HG03558 (cell line): Measurements from ENCODE around the gene SECISBP2.

ENCODE experiments used
- ATAC-seq: cut with Tn5 transposase; IDR thresholded peaks from one replicate; pipeline ENCODE4 v1.9.1; 2021; ENCODE audit warnings: moderate number of reproducible peaks; ENCODE audit not compliant: unreplicated experiment; ENCODE audit errors: extremely low read depth

The SECISBP2 gene

GRCh38 chr9:89346696-89347095 is 28.4 kb downstream of the SECISBP2 start:
- no peak for ATAC-seq

- no peak for ATAC-seq
Measured at GRCh38 chr9:89347651-89348050, 29.4 kb downstream of the SECISBP2 start.

GRCh38 chr9:89349607-89350006 is 31.3 kb downstream of the SECISBP2 start:
- ATAC-seq, result no peak

- no peak for ATAC-seq
Measured at GRCh38 chr9:89350988-89351557, 32.8 kb downstream of the SECISBP2 start.

GRCh38 chr9:89351584-89352300 is 33.4 kb downstream of the SECISBP2 start:
- ATAC-seq, result no peak

- ATAC-seq, result no peak
Measured at GRCh38 chr9:89352451-89352850, 34.2 kb downstream of the SECISBP2 start.

- no peak for ATAC-seq
Measured at GRCh38 chr9:89352874-89353649, 34.8 kb downstream of the SECISBP2 start.

- ATAC-seq, result no peak
Measured at GRCh38 chr9:89353989-89354388, 35.7 kb downstream of the SECISBP2 start.

- ATAC-seq, result no peak
Measured at GRCh38 chr9:89354471-89354870, 36.2 kb downstream of the SECISBP2 start.

GRCh38 chr9:89356782-89357181 is 38.5 kb downstream of the SECISBP2 start:
- ATAC-seq, result no peak

- ATAC-seq, result no peak
Measured at GRCh38 chr9:89357331-89358197, 39.3 kb downstream of the SECISBP2 start.

- no peak for ATAC-seq
Measured at GRCh38 chr9:89358376-89358916, 40.1 kb downstream of the SECISBP2 start.

- ATAC-seq, result no peak
Measured at GRCh38 chr9:89358985-89359384, 40.7 kb downstream of the SECISBP2 start.

- ATAC-seq, result no peak
Measured at GRCh38 chr9:89359751-89360261, 41.5 kb downstream of the SECISBP2 start.

GRCh38 chr9:89360465-89360864 is 42.2 kb downstream of the SECISBP2 start:
- ATAC-seq, result no peak

- no peak for ATAC-seq
Measured at GRCh38 chr9:89361031-89361430, 42.7 kb downstream of the SECISBP2 start.

- ATAC-seq, result no peak
Measured at GRCh38 chr9:89361816-89362646, 43.7 kb downstream of the SECISBP2 start.

GRCh38 chr9:89362647-89363310 is 44.5 kb downstream of the SECISBP2 start:
- no peak for ATAC-seq

GRCh38 chr9:89363311-89363670 is 45.0 kb downstream of the SECISBP2 start:
- no peak for ATAC-seq
